Stimulated activated CD4-positive, alpha-beta T cell treated with anti-CD3 and anti-CD28 coated beads, Interleukin-4, amount 100 ng/mL, for 4 hours (primary cell): ENCODE data around the gene FAM228A.
"Not testable (repeated sequence)": the region's sequence is repeated elsewhere in the genome, so short reads cannot be mapped to it uniquely, and the experiment has no call there.

Experiments
- DNase-seq, 2 experiments: peaks; one replicate each; pipeline ENCODE4 v3.0.0-alpha.2; 2020

Gene FAM228A

GRCh38 chr2:24191848-24192247 is 17.0 kb downstream of the FAM228A start:
- DNase-seq = no peak

GRCh38 chr2:24197213-24197612 is 22.4 kb downstream of the FAM228A start:
- not testable (repeated sequence) for DNase-seq

- no peak for DNase-seq
Observed at GRCh38 chr2:24199968-24200590, 25.2 kb downstream of the FAM228A start.

GRCh38 chr2:24200799-24201198 is 25.9 kb downstream of the FAM228A start:
- DNase-seq = no peak

GRCh38 chr2:24203029-24203786 is 28.4 kb downstream of the FAM228A start:
- no peak for DNase-seq

- DNase-seq = no peak
Observed at GRCh38 chr2:24203787-24204150, 28.9 kb downstream of the FAM228A start.

- no peak for DNase-seq
Observed at GRCh38 chr2:24204505-24204904, 29.7 kb downstream of the FAM228A start.

- no peak for DNase-seq
Observed at GRCh38 chr2:24205131-24205530, 30.3 kb downstream of the FAM228A start.

GRCh38 chr2:24206242-24206641 is 31.4 kb downstream of the FAM228A start:
- no peak for DNase-seq

- no peak for DNase-seq
Observed at GRCh38 chr2:24206714-24207113, 31.9 kb downstream of the FAM228A start.

- no peak for DNase-seq
Observed at GRCh38 chr2:24207359-24207758, 32.5 kb downstream of the FAM228A start.

- DNase-seq = no peak
Observed at GRCh38 chr2:24208490-24208889, 33.6 kb downstream of the FAM228A start.

- DNase-seq = no peak
Observed at GRCh38 chr2:24209389-24210105, 34.7 kb downstream of the FAM228A start.

GRCh38 chr2:24210106-24210455 is 35.2 kb downstream of the FAM228A start:
- no peak for DNase-seq

- no peak for DNase-seq
Observed at GRCh38 chr2:24210723-24211122, 35.9 kb downstream of the FAM228A start.

GRCh38 chr2:24211408-24211807 is 36.6 kb downstream of the FAM228A start:
- DNase-seq = no peak

GRCh38 chr2:24214880-24215279 is 40.0 kb downstream of the FAM228A start:
- DNase-seq = no peak

GRCh38 chr2:24220554-24221291 is 45.9 kb downstream of the FAM228A start:
- DNase-seq = no peak

GRCh38 chr2:24221343-24222050 is 46.6 kb downstream of the FAM228A start:
- DNase-seq = no peak

- no peak for DNase-seq
Observed at GRCh38 chr2:24222946-24223345, 48.1 kb downstream of the FAM228A start.

GRCh38 chr2:24225499-24226242 is 50.8 kb downstream of the FAM228A start:
- DNase-seq = no peak

GRCh38 chr2:24228470-24228869 is 53.6 kb downstream of the FAM228A start:
- DNase-seq = no peak
